OCI-LY3 (cell line): ENCODE results near the gene KBTBD13.

Source experiments
- H2AFZ ChIP-seq: fragments of 200-600, 300-600 bp; shearing (Covaris generic); 2 replicates; pipeline ENCODE4 v1.6.0; 2014; ENCODE audit warnings: antibody characterized with exemption, low read depth, low read length
- H3K27ac ChIP-seq: fragments of 200-600, 300-600 bp; sonication (generic); 2 replicates; pipeline ENCODE4 v1.5.1; 2014; ENCODE audit warnings: mild to moderate bottlenecking, low read length, moderate library complexity, mixed read lengths
- H3K27me3 ChIP-seq: fragments of 200-600, 300-600 bp; sonication (generic); 2 replicates; pipeline ENCODE4 v1.6.1; 2014; ENCODE audit warnings: low read depth, low read length, mixed read lengths
- H3K36me3 ChIP-seq: fragments of 200-600, 300-600 bp; sonication (generic); replicated peaks from 2 replicates; pipeline ENCODE3; 2014; ENCODE audit warnings: low read depth, low read length, mixed read lengths
- H3K4me1 ChIP-seq: fragments of 300-600, 200-600 bp; sonication (generic); 2 replicates; pipeline ENCODE4 v1.6.1; 2014; ENCODE audit warnings: low read length, mixed read lengths
- H3K4me2 ChIP-seq: fragments of 200-600, 300-600 bp; sonication (generic); 2 replicates; pipeline ENCODE4 v1.6.1; 2014; ENCODE audit warnings: low read length, mixed read lengths
- H3K4me3 ChIP-seq: fragments of 300-600, 200-600 bp; sonication (generic); 2 replicates; pipeline ENCODE4 v1.5.1; 2014; ENCODE audit warnings: antibody characterized with exemption, mild to moderate bottlenecking, low read length, moderate library complexity
- H3K79me2 ChIP-seq: fragments of 300-600, 200-600 bp; shearing (Covaris generic); 2 replicates; pipeline ENCODE4 v1.6.1; 2014; ENCODE audit warnings: mild to moderate bottlenecking, low read length, mixed read lengths
- H3K9ac ChIP-seq: fragments of 300-600, 200-600 bp; shearing (Covaris generic); 2 replicates; pipeline ENCODE4 v1.6.0; 2014; ENCODE audit warnings: mild to moderate bottlenecking, low read length, moderate library complexity
- H3K9me3 ChIP-seq: fragments of 200-600, 300-600 bp; shearing (Covaris generic); 2 replicates; pipeline ENCODE4 v1.6.1; 2014; ENCODE audit warnings: low read length, mixed read lengths; ENCODE audit not compliant: insufficient read depth
- H4K20me1 ChIP-seq: fragments of 200-600, 300-600 bp; sonication (generic); 2 replicates; pipeline ENCODE4 v1.6.1; 2016; ENCODE audit warnings: low read length, mixed read lengths; ENCODE audit not compliant: insufficient read depth
- CTCF ChIP-seq: fragments of 200-600, 300-600 bp; sonication (generic); IDR thresholded peaks from 2 replicates; pipeline ENCODE4 v1.5.1; 2014; ENCODE audit warnings: antibody characterized with exemption, low read length, low read depth
- EZH2phosphoT487 ChIP-seq: fragments of 200-600 bp; shearing (Covaris generic); IDR thresholded peaks from 2 replicates; pipeline ENCODE4 v1.6.1; 2018; ENCODE audit warnings: antibody characterized with exemption, mixed run types, low read depth

KBTBD13 gene

DNA sequence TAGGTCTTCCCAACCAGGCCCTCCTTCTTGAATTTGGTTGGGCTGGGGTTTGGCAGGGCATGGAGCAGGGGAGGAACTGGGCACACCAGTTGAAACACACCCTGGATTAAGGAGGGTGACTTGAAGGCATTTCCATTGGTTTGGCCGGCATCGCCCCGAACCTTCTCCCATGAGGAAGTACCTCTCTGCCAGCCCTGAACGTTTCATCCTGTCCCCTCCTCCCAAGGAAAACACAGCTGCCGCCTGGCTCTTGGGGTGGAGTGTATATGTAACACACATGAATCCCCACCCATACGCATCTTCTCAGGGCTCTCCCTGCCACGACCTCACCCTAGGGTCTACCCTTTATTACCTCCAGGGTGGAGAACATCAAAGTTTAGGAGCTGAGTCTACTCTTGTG, 23.9 kb downstream of the KBTBD13 start:
- Histone ChIP-seq H3K4me2 (no peak overlapping the region), H3K27ac (no peak overlapping the region), H3K4me1 (no peaks in the 10 kb centered on the region), H3K27me3 (no peaks in the 10 kb centered on the region), H4K20me1 (no peaks in the 10 kb centered on the region), H3K9ac (no peak overlapping the region), H3K4me3 (no peak overlapping the region), H3K9me3 (no peaks in the 10 kb centered on the region), H3K36me3 (peaks cover 16% of the 10 kb centered on the region), H3K79me2 (no peaks in the 10 kb centered on the region), H2AFZ (no peak overlapping the region)
- no peak for TF ChIP-seq CTCF
- TF ChIP-seq EZH2phosphoT487 = no peak

- H3K4me3 ChIP-seq = no peak overlapping the region
- no peaks in the 10 kb centered on the region for H4K20me1 ChIP-seq
- H3K79me2 ChIP-seq = no peaks in the 10 kb centered on the region
- H3K4me2 ChIP-seq = no peak overlapping the region
- H2AFZ ChIP-seq = no peak overlapping the region
- H3K9me3 ChIP-seq = no peaks in the 10 kb centered on the region
- H3K4me1 ChIP-seq = no peaks in the 10 kb centered on the region
- no peak overlapping the region for H3K9ac ChIP-seq
- no peak for TF ChIP-seq EZH2phosphoT487
- TF ChIP-seq CTCF = peak; percentile 94
- peaks cover 20% of the 10 kb centered on the region for H3K36me3 ChIP-seq
- no peak overlapping the region for H3K27ac ChIP-seq
- no peaks in the 10 kb centered on the region for H3K27me3 ChIP-seq
Measured at GRCh38 chr15:65101411-65101890, 24.9 kb downstream of the KBTBD13 start.

- TF ChIP-seq EZH2phosphoT487 (no peak), CTCF (no peak)
- peaks cover 20% of the 10 kb centered on the region for H3K36me3 ChIP-seq
- no peak overlapping the region for H3K4me3 ChIP-seq
- no peak overlapping the region for H3K27ac ChIP-seq
- H3K9me3 ChIP-seq = no peaks in the 10 kb centered on the region
- H3K4me1 ChIP-seq = no peaks in the 10 kb centered on the region
- no peaks in the 10 kb centered on the region for H3K27me3 ChIP-seq
- H3K4me2 ChIP-seq = no peak overlapping the region
- H4K20me1 ChIP-seq = no peaks in the 10 kb centered on the region
- no peak overlapping the region for H3K9ac ChIP-seq
- no peaks in the 10 kb centered on the region for H3K79me2 ChIP-seq
- no peak overlapping the region for H2AFZ ChIP-seq
Measured at GRCh38 chr15:65101891-65102708, 25.6 kb downstream of the KBTBD13 start.

DNA sequence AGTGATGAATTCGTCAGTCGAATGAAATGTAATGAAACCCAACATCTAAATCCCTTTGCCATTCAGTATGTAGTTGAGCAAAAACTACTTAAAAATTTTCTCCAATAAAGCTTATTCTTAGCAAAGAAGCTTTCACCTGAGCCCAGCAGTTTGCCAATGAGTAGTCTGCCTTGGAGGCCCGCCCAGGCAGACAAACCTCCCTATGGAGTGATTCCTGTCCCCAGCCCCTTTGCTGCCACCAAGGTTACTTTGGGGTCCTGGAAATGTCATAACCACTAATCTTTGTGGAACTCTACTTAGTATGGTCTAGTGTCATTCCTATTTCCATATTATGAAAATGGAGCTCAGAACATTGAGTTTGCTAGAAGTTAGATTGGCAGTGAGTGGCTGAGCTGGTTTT, 26.4 kb downstream of the KBTBD13 start:
- Histone ChIP-seq H2AFZ (no peak overlapping the region), H3K4me3 (no peak overlapping the region), H4K20me1 (no peaks in the 10 kb centered on the region), H3K9ac (no peak overlapping the region), H3K4me2 (no peak overlapping the region), H3K4me1 (no peaks in the 10 kb centered on the region), H3K36me3 (peaks cover 20% of the 10 kb centered on the region), H3K27me3 (no peaks in the 10 kb centered on the region), H3K27ac (no peak overlapping the region), H3K79me2 (no peaks in the 10 kb centered on the region), H3K9me3 (no peaks in the 10 kb centered on the region)
- no peak for TF ChIP-seq CTCF
- no peak for TF ChIP-seq EZH2phosphoT487
